ENCODE results near the gene SYNRG.

Gene SYNRG

DNA sequence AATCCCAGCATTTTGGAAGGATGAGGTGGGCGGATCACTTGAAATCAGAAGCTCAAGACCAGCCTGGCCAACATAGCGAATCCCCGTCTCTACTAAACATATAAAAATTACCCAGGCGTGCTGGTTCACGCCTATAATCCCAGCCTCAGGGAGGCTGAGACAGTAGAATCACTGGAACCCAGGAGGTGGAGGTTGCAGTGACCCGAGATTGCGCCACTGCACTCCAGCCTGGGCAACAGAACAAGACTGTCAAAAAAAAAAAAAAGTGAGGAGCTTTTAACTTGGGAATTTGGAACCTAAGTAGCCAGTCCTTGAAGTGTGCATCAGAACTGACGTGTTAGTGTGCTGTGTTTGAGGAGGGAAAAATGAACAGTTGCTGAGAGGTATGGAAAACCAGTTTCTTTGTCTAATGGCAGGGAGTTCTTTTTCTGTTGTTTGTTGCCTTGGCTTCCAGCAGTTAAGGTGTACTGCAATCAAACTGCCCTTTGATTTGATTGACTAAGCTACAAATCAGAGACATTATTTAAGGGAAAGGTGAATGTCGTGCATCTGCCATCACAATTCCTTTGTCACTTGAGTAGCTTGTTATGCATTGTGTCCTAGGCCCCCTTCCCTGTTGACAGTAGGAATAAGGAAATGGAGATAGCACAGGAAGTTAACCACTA lies 128.1 kb downstream of the SYNRG start:
- no peak overlapping the region for H3K9ac ChIP-seq (ENCODE audit: low read depth in 1 of 2, low read length in 2 of 2)
- peaks cover 0 to 3% of the 10 kb centered on the region in 2 donors for H3K4me1 ChIP-seq (ENCODE audit: control insufficient read depth in 2 of 2, insufficient read depth in 2 of 2, low read length in 2 of 2)
- H3K4me3 ChIP-seq (ENCODE audit: low read length in 2 of 2): no peak overlapping the region
- H3K9me3 ChIP-seq (ENCODE audit: control insufficient read depth in 2 of 2, low read length in 2 of 2): no peaks in the 10 kb centered on the region
- no peaks in the 10 kb centered on the region for H3K27me3 ChIP-seq (ENCODE audit: control insufficient read depth in 2 of 2, insufficient read depth in 2 of 2, low read length in 2 of 2)
- H3K36me3 ChIP-seq (ENCODE audit: control insufficient read depth in 2 of 2, insufficient read depth in 2 of 2, low read length in 2 of 2): peaks cover 19 to 27% of the 10 kb centered on the region in 2 donors
- H3K27ac ChIP-seq (ENCODE audit: low read depth in 2 of 2, low read length in 2 of 2): no peak overlapping the region

DNA sequence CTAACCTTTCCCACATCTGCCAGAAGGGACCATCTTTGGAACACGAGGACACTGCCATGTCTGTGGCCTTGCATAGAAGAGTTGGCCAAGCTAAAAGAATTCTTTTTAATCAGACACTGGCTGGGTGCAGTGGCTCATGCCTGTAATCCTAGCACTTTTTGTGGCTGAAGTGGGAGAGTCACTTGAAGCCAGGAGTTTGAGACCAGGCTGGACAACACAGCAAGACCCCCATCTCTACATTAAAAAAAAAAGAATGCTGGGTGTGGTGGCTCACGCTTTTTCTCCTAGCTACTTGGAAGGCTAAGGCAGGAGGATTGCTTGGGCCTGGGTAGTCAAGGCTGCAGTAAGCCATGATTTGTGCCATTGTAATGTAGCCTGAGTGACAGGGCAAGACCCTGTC lies 128.8 kb downstream of the SYNRG start:
- Histone ChIP-seq H3K9ac (ENCODE audit: low read depth in 1 of 2, low read length in 2 of 2) (no peak overlapping the region), H3K4me1 (ENCODE audit: control insufficient read depth in 2 of 2, insufficient read depth in 2 of 2, low read length in 2 of 2) (peaks cover 0 to 7% of the 10 kb centered on the region in 2 donors), H3K4me3 (ENCODE audit: low read length in 2 of 2) (no peak overlapping the region), H3K9me3 (ENCODE audit: control insufficient read depth in 2 of 2, low read length in 2 of 2) (no peaks in the 10 kb centered on the region), H3K27ac (ENCODE audit: low read depth in 2 of 2, low read length in 2 of 2) (no peak overlapping the region), H3K36me3 (ENCODE audit: control insufficient read depth in 2 of 2, insufficient read depth in 2 of 2, low read length in 2 of 2) (peaks cover 24 to 27% of the 10 kb centered on the region in 2 donors), H3K27me3 (ENCODE audit: control insufficient read depth in 2 of 2, insufficient read depth in 2 of 2, low read length in 2 of 2) (no peaks in the 10 kb centered on the region)

DNA sequence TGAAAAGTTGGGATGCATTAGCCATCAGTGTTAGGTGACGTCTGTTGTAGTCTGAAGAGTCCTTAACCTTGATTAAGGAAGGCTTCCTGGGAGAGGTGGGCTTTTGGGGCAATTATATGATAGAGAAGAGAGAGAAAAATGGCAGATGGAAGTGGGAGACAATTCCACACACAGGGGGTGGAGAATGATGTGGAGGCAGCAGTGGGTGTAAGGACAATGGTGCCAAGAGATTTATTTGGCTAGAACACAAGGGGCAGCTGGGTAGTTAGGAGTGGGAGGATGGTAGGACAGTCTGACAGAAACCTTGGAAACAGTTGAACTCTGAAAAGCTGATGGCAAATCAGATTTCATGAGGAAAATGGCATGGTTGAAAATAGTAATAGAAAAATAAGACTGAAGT lies 130.2 kb downstream of the SYNRG start:
- H3K27ac ChIP-seq (ENCODE audit: low read depth in 2 of 2, low read length in 2 of 2): no peak overlapping the region
- no peak overlapping the region for H3K9ac ChIP-seq (ENCODE audit: low read depth in 1 of 2, low read length in 2 of 2)
- no peak overlapping the region for H3K4me3 ChIP-seq (ENCODE audit: low read length in 2 of 2)
- peaks cover 0 to 7% of the 10 kb centered on the region in 2 donors for H3K4me1 ChIP-seq (ENCODE audit: control insufficient read depth in 2 of 2, insufficient read depth in 2 of 2, low read length in 2 of 2)
- H3K9me3 ChIP-seq (ENCODE audit: control insufficient read depth in 2 of 2, low read length in 2 of 2): no peaks in the 10 kb centered on the region
- H3K36me3 ChIP-seq (ENCODE audit: control insufficient read depth in 2 of 2, insufficient read depth in 2 of 2, low read length in 2 of 2): peaks cover 30 to 33% of the 10 kb centered on the region in 2 donors
- H3K27me3 ChIP-seq (ENCODE audit: control insufficient read depth in 2 of 2, insufficient read depth in 2 of 2, low read length in 2 of 2): no peaks in the 10 kb centered on the region

DNA sequence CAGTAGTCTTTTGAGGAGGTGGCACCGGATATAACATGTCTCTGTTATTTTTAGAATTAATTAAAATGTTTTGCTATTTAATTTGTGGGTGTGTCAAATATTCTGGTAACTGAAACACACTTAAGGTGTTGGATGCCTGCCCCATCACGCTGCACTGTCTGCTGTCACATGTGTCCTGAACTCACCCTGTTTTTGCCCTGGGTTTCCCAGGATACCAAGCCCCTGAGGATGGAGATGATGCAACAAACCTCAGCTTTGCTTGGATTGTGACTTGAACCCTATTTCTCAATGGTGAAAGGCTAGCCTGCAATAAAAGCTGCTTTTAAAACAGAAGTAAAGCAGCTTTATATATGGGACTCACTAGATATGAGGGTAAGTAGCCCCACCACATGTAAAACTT lies 131.0 kb downstream of the SYNRG start:
- peaks cover 0 to 7% of the 10 kb centered on the region in 2 donors for H3K4me1 ChIP-seq (ENCODE audit: control insufficient read depth in 2 of 2, insufficient read depth in 2 of 2, low read length in 2 of 2)
- no peaks in the 10 kb centered on the region for H3K27me3 ChIP-seq (ENCODE audit: control insufficient read depth in 2 of 2, insufficient read depth in 2 of 2, low read length in 2 of 2)
- H3K9me3 ChIP-seq (ENCODE audit: control insufficient read depth in 2 of 2, low read length in 2 of 2): no peaks in the 10 kb centered on the region
- H3K4me3 ChIP-seq (ENCODE audit: low read length in 2 of 2): no peak overlapping the region
- H3K27ac ChIP-seq (ENCODE audit: low read depth in 2 of 2, low read length in 2 of 2): no peak overlapping the region
- peaks cover 36 to 41% of the 10 kb centered on the region in 2 donors for H3K36me3 ChIP-seq (ENCODE audit: control insufficient read depth in 2 of 2, insufficient read depth in 2 of 2, low read length in 2 of 2)
- no peak overlapping the region for H3K9ac ChIP-seq (ENCODE audit: low read depth in 1 of 2, low read length in 2 of 2)

DNA sequence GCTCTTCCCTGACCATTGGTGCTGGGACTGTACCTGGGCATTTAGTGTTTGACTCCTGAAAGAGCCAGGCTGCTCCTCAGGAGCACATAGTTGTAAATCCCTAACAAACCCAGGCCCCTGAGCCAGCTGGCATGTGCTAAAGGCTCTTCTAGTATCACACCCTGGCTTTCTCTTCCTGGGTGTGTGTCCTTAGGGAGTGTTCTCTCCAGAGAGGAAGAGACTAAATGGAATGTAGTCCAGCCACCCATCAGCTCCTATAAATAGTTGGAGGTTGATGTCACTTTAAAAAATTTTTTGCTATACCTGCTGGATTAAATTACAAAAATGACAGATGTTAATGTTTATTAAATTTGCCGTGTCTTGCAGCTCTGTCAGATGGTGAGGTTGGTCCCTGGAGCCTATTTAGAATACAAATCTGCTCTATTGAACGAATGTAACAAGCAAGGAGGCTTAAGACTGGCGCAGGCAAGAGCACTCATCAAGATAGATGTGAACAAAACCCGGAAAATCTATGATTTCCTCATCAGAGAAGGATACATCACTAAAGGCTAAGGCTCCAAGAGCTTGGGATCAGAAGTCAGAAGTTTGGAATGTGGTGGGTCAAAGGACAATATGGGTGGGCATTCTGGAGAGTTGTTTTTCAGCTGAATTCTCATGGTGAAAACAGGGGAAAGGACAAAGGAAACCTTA lies 132.6 kb downstream of the SYNRG start:
- H3K4me1 ChIP-seq (ENCODE audit: control insufficient read depth in 2 of 2, insufficient read depth in 2 of 2, low read length in 2 of 2): peaks cover 0 to 7% of the 10 kb centered on the region in 2 donors

DNA sequence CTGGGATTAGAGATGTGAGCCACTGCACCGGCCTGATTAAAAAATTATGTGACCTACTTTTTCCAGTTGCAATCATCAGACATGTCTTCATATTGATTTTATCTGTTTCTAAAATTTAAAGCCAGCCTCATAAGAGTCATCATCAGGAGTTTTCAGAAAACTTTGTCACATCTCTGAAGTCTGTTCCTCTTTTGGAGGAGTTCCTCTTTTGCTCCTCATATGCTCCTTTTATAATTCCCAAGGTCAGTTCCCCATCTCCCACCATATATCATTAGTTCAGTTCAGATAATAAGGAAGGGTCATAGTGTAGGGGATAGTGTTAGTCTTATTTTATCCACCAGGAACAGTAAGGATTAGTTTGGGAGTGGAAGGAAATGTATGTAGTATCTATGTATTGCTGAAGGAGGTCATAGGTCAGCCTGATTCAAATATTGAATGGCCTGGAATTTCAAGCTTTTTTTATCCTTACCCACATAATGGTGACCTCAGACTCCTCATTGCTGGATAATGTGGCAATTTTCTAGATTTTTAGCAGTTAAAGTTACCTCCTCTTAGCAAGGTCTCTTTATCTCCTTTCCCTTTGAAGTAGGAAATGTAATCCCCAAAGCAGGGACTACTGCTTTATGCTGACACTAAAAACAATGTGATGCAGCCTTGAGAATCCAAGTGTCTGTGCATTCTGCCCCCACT lies 133.3 kb downstream of the SYNRG start:
- Histone ChIP-seq H3K4me1 (ENCODE audit: control insufficient read depth in 2 of 2, insufficient read depth in 2 of 2, low read length in 2 of 2) (peaks cover 0 to 7% of the 10 kb centered on the region in 2 donors), H3K36me3 (ENCODE audit: control insufficient read depth in 2 of 2, insufficient read depth in 2 of 2, low read length in 2 of 2) (peaks cover 41 to 44% of the 10 kb centered on the region in 2 donors), H3K9me3 (ENCODE audit: control insufficient read depth in 2 of 2, low read length in 2 of 2) (no peaks in the 10 kb centered on the region), H3K9ac (ENCODE audit: low read depth in 1 of 2, low read length in 2 of 2) (no peak overlapping the region), H3K4me3 (ENCODE audit: low read length in 2 of 2) (no peak overlapping the region), H3K27ac (ENCODE audit: low read depth in 2 of 2, low read length in 2 of 2) (peak overlapping the region in 1 of 2 donors; percentile 26), H3K27me3 (ENCODE audit: control insufficient read depth in 2 of 2, insufficient read depth in 2 of 2, low read length in 2 of 2) (no peaks in the 10 kb centered on the region)

More for the DNA sequence above, 132.6 kb downstream of the SYNRG start:
- Histone ChIP-seq H3K9ac (ENCODE audit: low read depth in 1 of 2, low read length in 2 of 2) (no peak overlapping the region), H3K4me3 (ENCODE audit: low read length in 2 of 2) (no peak overlapping the region), H3K27me3 (ENCODE audit: control insufficient read depth in 2 of 2, insufficient read depth in 2 of 2, low read length in 2 of 2) (no peaks in the 10 kb centered on the region), H3K36me3 (ENCODE audit: control insufficient read depth in 2 of 2, insufficient read depth in 2 of 2, low read length in 2 of 2) (peaks cover 38 to 42% of the 10 kb centered on the region in 2 donors), H3K27ac (ENCODE audit: low read depth in 2 of 2, low read length in 2 of 2) (peak overlapping the region in 1 of 2 donors; percentile 26), H3K9me3 (ENCODE audit: control insufficient read depth in 2 of 2, low read length in 2 of 2) (no peaks in the 10 kb centered on the region)

DNA sequence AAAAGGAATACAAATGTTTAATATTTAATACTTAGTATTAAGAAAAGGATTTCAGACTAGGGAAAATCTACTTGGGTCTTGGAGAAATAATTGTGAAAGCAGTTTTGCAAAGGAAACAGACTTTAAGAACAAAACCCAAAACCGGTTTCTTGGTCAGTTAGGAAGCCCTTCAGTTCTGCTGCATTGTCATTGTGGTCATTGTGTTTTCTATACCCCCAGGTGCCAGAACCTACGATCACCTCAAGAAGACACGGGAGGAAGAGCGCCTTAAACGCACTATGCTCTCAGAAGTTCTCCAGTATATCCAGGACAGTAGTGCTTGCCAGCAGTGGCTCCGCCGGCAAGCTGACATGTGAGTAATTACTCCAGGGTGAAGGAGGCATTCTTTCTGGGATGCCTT lies 139.0 kb downstream of the SYNRG start:
- Histone ChIP-seq H3K9me3 (ENCODE audit: control insufficient read depth in 2 of 2, low read length in 2 of 2) (no peaks in the 10 kb centered on the region), H3K4me1 (ENCODE audit: control insufficient read depth in 2 of 2, insufficient read depth in 2 of 2, low read length in 2 of 2) (no peaks in the 10 kb centered on the region), H3K36me3 (ENCODE audit: control insufficient read depth in 2 of 2, insufficient read depth in 2 of 2, low read length in 2 of 2) (peaks cover 35 to 37% of the 10 kb centered on the region in 2 donors), H3K27me3 (ENCODE audit: control insufficient read depth in 2 of 2, insufficient read depth in 2 of 2, low read length in 2 of 2) (no peaks in the 10 kb centered on the region), H3K4me3 (ENCODE audit: low read length in 2 of 2) (no peak overlapping the region), H3K27ac (ENCODE audit: low read depth in 2 of 2, low read length in 2 of 2) (no peak overlapping the region), H3K9ac (ENCODE audit: low read depth in 1 of 2, low read length in 2 of 2) (no peak overlapping the region)

DNA sequence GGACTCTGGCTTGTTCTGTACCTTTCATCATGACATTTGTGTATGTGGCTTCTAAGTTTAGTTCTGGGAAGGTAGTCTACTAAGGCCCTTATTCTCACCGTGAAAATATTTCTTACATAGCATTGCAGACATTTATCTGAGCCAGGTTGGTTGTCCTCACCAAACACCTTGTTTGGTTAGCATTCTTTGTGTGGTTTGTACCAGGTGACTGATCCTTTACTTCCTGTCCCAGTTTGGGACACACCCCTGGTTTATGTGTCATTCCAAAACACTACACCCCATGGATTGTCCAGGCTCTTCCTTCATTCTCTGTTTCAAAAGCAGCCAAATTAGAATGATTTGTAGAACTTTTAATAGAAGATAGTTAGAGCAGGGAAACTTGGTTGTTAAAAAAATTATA lies 142.7 kb downstream of the SYNRG start:
- Histone ChIP-seq H3K36me3 (ENCODE audit: control insufficient read depth in 2 of 2, insufficient read depth in 2 of 2, low read length in 2 of 2) (peaks cover 30 to 31% of the 10 kb centered on the region in 2 donors), H3K9ac (ENCODE audit: low read depth in 1 of 2, low read length in 2 of 2) (no peak overlapping the region)

DNA sequence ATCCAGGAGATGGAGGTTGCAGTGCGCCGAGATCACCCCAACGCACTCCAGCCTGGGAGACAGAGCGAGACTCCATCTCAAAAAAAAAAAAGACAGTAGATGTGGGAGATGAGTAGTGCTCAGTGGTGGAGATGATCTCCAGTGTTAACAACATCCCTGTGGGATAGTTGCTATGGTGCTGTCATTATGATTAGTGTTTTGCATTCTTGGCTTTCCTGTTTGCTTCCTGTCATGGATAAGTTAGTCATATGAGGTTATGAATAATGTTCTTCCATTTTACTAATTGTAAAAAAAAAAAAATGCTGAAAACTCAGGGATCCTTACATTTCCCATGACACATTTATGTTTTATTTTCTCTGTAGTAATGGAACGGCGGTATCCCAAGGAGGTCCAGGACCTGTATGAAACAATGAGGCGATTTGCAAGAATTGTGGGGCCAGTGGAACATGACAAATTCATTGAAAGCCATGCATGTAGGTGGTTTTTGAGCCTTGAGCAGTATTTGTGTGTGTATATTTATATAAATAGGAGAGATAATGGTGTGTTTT lies 144.1 kb downstream of the SYNRG start:
- Histone ChIP-seq H3K4me3 (ENCODE audit: low read length in 2 of 2) (no peak overlapping the region), H3K27me3 (ENCODE audit: control insufficient read depth in 2 of 2, insufficient read depth in 2 of 2, low read length in 2 of 2) (no peaks in the 10 kb centered on the region), H3K9ac (ENCODE audit: low read depth in 1 of 2, low read length in 2 of 2) (no peak overlapping the region), H3K27ac (ENCODE audit: low read depth in 2 of 2, low read length in 2 of 2) (no peak overlapping the region), H3K36me3 (ENCODE audit: control insufficient read depth in 2 of 2, insufficient read depth in 2 of 2, low read length in 2 of 2) (peaks cover 24 to 33% of the 10 kb centered on the region in 2 donors), H3K4me1 (ENCODE audit: control insufficient read depth in 2 of 2, insufficient read depth in 2 of 2, low read length in 2 of 2) (no peaks in the 10 kb centered on the region), H3K9me3 (ENCODE audit: control insufficient read depth in 2 of 2, low read length in 2 of 2) (no peaks in the 10 kb centered on the region)

More for the DNA sequence above, 142.7 kb downstream of the SYNRG start:
- Histone ChIP-seq H3K4me1 (ENCODE audit: control insufficient read depth in 2 of 2, insufficient read depth in 2 of 2, low read length in 2 of 2) (no peaks in the 10 kb centered on the region), H3K27me3 (ENCODE audit: control insufficient read depth in 2 of 2, insufficient read depth in 2 of 2, low read length in 2 of 2) (no peaks in the 10 kb centered on the region), H3K4me3 (ENCODE audit: low read length in 2 of 2) (no peak overlapping the region), H3K9me3 (ENCODE audit: control insufficient read depth in 2 of 2, low read length in 2 of 2) (no peaks in the 10 kb centered on the region), H3K27ac (ENCODE audit: low read depth in 2 of 2, low read length in 2 of 2) (no peak overlapping the region)

Measured in mucosa of rectum (tissue), 2 donors.